ENCODE measurements around the gene PTOV1. TPM values are rescaled to one million over a fixed set of nuclear protein-coding genes. Genes with fewer than 3 reads are reported as not detected.
A peak's percentile ranks its signal among the peaks of the same experiment; 100 is the strongest.

The PTOV1 gene
- total and polyA plus RNA-seq, 2 of the 4 experiments (the other 2 are of a cell fraction) = 34.4 to 107 TPM

DNA sequence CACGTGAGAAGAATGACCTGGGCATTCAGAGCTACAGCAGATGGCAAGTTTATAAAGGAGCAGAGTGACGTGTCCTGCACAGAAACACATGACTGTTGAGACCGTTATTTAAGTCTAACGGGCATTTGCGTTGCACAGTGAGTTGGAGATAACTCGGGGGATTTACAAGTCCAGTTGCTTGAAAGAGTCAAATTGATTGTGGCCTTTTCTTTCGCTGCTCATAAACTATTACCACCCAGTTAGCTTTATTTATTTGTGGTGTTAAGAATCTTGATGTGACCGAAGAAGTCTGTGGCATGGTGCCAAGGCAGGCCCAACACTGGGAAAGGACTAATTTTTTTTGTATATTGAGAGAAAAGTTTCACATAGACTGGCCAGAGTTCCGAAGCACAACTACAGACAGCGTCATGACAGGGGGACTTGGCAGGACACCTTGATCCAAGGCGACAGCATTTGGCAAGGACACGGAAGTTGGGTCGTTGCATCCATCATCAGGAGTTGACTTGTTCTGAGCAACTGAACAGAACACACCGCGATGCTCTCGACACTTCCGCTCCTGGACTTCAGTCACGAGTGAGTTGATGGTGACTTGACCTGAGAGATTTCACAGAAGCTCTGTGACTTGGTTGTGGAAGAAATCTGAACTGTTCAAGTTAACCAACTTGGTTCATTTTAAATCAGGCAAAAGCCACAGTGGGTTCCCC lies 11.9 kb upstream of the PTOV1 start:
- no peak overlapping the region for H3K4me2 ChIP-seq (ENCODE audit: low read depth, low read length)
- no peak overlapping the region for H2BK5ac ChIP-seq (ENCODE audit: low read depth, low read length, poor library complexity, severe bottlenecking)
- peaks cover 57% of the 10 kb centered on the region for H3K36me3 ChIP-seq (ENCODE audit: control insufficient read depth, insufficient read depth, low read length)
- H3K27me3 ChIP-seq (ENCODE audit: control insufficient read depth, insufficient read depth, low read length) = no peaks in the 10 kb centered on the region
- no peak overlapping the region for H3K4ac ChIP-seq (ENCODE audit: low read depth, low read length)
- TSS peak; percentile 66 for BruUV-seq (replicated peaks)
- no peak overlapping the region for H2BK20ac ChIP-seq (ENCODE audit: low read depth, low read length)
- WGBS, 2 experiments (ENCODE audit: extremely low coverage in 2 of 2, insufficient read length in 1 of 2) = 60% methylated on average over 8 of the region's 18 CpGs; no CpG with 5 or more reads in 1 of the 2 experiments
- H4K5ac ChIP-seq (ENCODE audit: low read depth, low read length) = no peak overlapping the region
- H2AFZ ChIP-seq (replicated peaks; ENCODE audit: low read length, poor library complexity) = no peak overlapping the region
- no peak overlapping the region for H3K23ac ChIP-seq (ENCODE audit: low read depth, low read length)
- H2BK120ac ChIP-seq (ENCODE audit: low read depth, low read length) = no peak overlapping the region
- no peak overlapping the region for H3K9ac ChIP-seq (ENCODE audit: low read depth, low read length)
- no peak overlapping the region for H2AK5ac ChIP-seq (ENCODE audit: low read depth, low read length)
- H3K56ac ChIP-seq (ENCODE audit: extremely low read depth, insufficient read depth, low read length) = no peak overlapping the region
- no peaks in the 10 kb centered on the region for H3K4me1 ChIP-seq (ENCODE audit: control insufficient read depth, insufficient read depth, low read length)
- intact Hi-C loops (cut with micrococcal nuclease) (no loop called here), dilution Hi-C loops (cut with HindIII; ENCODE audit: low sequenced_read_pairs, unreplicated experiment) (no loop called here), in situ Hi-C loops (cut with MboI; ENCODE audit: low sequenced_read_pairs) (no loop called here)
- H4K8ac ChIP-seq (ENCODE audit: low read depth in 2 of 2, low read length in 2 of 2) = no peak overlapping the region
- POLR2A ChIA-PET (ENCODE audit: unreplicated experiment) = no interaction called here
- H3K9me1 ChIP-seq (ENCODE audit: insufficient read depth, low read length) = peaks cover 5% of the 10 kb centered on the region; the same call in 1 of the 2 replicates
- TF ChIP-seq MAZ (IDR thresholded peaks at IDR 0.05; ENCODE audit: borderline replicate concordance, low read depth, low read length) (no peak), RCOR1 (IDR thresholded peaks at IDR 0.05; ENCODE audit: insufficient replicate concordance, low read length) (no peak), CHD1 (IDR thresholded peaks at IDR 0.05; ENCODE audit: low read depth, low read length) (no peak), FOS (IDR thresholded peaks at IDR 0.05; ENCODE audit: low read depth, low read length) (no peak), CEBPB (IDR thresholded peaks at IDR 0.05; ENCODE audit: low read depth, low read length) (no peak), MAFK (IDR thresholded peaks at IDR 0.05; ENCODE audit: low read depth, low read length) (no peak), RAD21 (IDR thresholded peaks at IDR 0.05; ENCODE audit: low read length) (no peak), POLR2A (IDR thresholded peaks at IDR 0.05; ENCODE audit: low read depth, low read length) (no peak), RFX5 (IDR thresholded peaks at IDR 0.05; ENCODE audit: low read depth, low read length) (no peak), SMC3 (IDR thresholded peaks at IDR 0.05; ENCODE audit: low read depth, low read length) (no peak), BHLHE40 (IDR thresholded peaks at IDR 0.05; ENCODE audit: low read depth, low read length) (no peak), USF2 (IDR thresholded peaks at IDR 0.05; ENCODE audit: low read depth, low read length) (no peak), CTCF (conservative IDR thresholded peaks at IDR 0.05; ENCODE audit: low read depth, low read length) (no peak), NFE2L2 (IDR thresholded peaks at IDR 0.05; ENCODE audit: low read depth, low read length) (no peak), MXI1 (IDR thresholded peaks at IDR 0.05; ENCODE audit: borderline replicate concordance, low read depth, low read length) (no peak)
- TF ChIP-seq, protein P1, sequence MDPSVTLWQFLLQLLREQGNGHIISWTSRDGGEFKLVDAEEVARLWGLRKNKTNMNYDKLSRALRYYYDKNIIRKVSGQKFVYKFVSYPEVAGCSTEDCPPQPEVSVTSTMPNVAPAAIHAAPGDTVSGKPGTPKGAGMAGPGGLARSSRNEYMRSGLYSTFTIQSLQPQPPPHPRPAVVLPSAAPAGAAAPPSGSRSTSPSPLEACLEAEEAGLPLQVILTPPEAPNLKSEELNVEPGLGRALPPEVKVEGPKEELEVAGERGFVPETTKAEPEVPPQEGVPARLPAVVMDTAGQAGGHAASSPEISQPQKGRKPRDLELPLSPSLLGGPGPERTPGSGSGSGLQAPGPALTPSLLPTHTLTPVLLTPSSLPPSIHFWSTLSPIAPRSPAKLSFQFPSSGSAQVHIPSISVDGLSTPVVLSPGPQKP (IDR thresholded peaks at IDR 0.05; ENCODE audit: borderline replicate concordance, low read depth, low read length) = no peak
- H2AK9ac ChIP-seq (replicated peaks; ENCODE audit: low read depth, low read length, poor library complexity) = no peak overlapping the region
- no peak overlapping the region for H3K4me3 ChIP-seq (ENCODE audit: insufficient read depth, low read depth, low read length)
- H3K18ac ChIP-seq (ENCODE audit: low read depth, low read length) = no peak overlapping the region
- H3K14ac ChIP-seq (replicated peaks; ENCODE audit: low read depth, low read length) = no peak overlapping the region
- H2BK15ac ChIP-seq (ENCODE audit: low read depth, low read length) = no peak overlapping the region
- ATAC-seq (ENCODE audit: low read depth) = no peak
- no peak overlapping the region for H3K27ac ChIP-seq (ENCODE audit: insufficient read depth, low read length)
- H4K20me1 ChIP-seq (ENCODE audit: insufficient read depth, low read length) = no peaks in the 10 kb centered on the region; the same call in 1 of the 2 replicates
- H3K9me3 ChIP-seq (ENCODE audit: control insufficient read depth, insufficient read depth, low read length) = no peaks in the 10 kb centered on the region
- peaks cover 0 to 20% of the 10 kb centered on the region in 2 experiments; a peak in 2 of 4 replicates for H3K79me1 ChIP-seq (ENCODE audit: low read depth in 1 of 2, low read length in 2 of 2)
- no peak overlapping the region for H4K91ac ChIP-seq (ENCODE audit: insufficient read depth, low read depth, low read length)
- no peak for DNase-seq
- CTCF ChIA-PET = interaction anchor here (0.8 kb wide), 1 partner anchor 9 kb away, joined by 3 read pairs; no protein-coding TSS in a partner anchor
